Hepatocyte (in vitro differentiated cells): ENCODE data around the gene VGLL4. TPM values are rescaled to one million over a fixed set of nuclear protein-coding genes. Genes with fewer than 3 reads are reported as not detected.

Experiments used
- DNase-seq: peaks from one replicate; pipeline ENCODE4 v3.0.0-alpha.2; 2016; ENCODE audit warnings: low spot score
- H2AFZ ChIP-seq: fragments of 200-600 bp; sonication (generic); 2 replicates; pipeline ENCODE4 v1.6.0; 2016; ENCODE audit warnings: antibody characterized with exemption, mild to moderate bottlenecking
- H3K27ac ChIP-seq: fragments of 200-600 bp; sonication (generic); 2 replicates; pipeline ENCODE4 v1.5.1; 2016; ENCODE audit warnings: mild to moderate bottlenecking
- H3K27me3 ChIP-seq: fragments of 200-600 bp; sonication (generic); 2 replicates; pipeline ENCODE4 v1.6.1; 2016
- H3K36me3 ChIP-seq: fragments of 200-600 bp; sonication (generic); replicated peaks from 2 replicates; pipeline ENCODE4 v1.5.1; 2016; ENCODE audit warnings: low read depth; ENCODE audit not compliant: insufficient read depth
- H3K4me1 ChIP-seq: fragments of 200-600 bp; sonication (generic); 2 replicates; pipeline ENCODE4 v1.5.1; 2016; ENCODE audit warnings: mild to moderate bottlenecking, moderate library complexity; ENCODE audit not compliant: insufficient read depth
- H3K4me2 ChIP-seq: fragments of 200-600 bp; sonication (generic); 2 replicates; pipeline ENCODE4 v1.6.0; 2016
- H3K4me3 ChIP-seq: fragments of 200-600 bp; sonication (generic); 2 replicates; pipeline ENCODE4 v1.5.1; 2016; ENCODE audit warnings: mild to moderate bottlenecking
- H3K79me2 ChIP-seq: fragments of 200-600 bp; sonication (generic); 2 replicates; pipeline ENCODE4 v1.6.0; 2017; ENCODE audit warnings: mild to moderate bottlenecking
- H3K9me2 ChIP-seq: fragments of 200-600 bp; sonication (generic); replicated peaks from 2 replicates; pipeline ENCODE4 v1.6.0; 2017; ENCODE audit warnings: mild to moderate bottlenecking; ENCODE audit not compliant: insufficient read depth
- H3K9me3 ChIP-seq: fragments of 200-600 bp; sonication (generic); 2 replicates; pipeline ENCODE4 v1.5.1; 2016; ENCODE audit warnings: low read depth, mild to moderate bottlenecking
- H4K20me1 ChIP-seq: fragments of 200-600 bp; sonication (generic); 2 replicates; pipeline ENCODE4 v1.6.0; 2016; ENCODE audit warnings: mild to moderate bottlenecking; ENCODE audit not compliant: insufficient read depth, poor library complexity, severe bottlenecking
- EZH2 ChIP-seq: fragments of 200-600 bp; sonication (generic); IDR thresholded peaks from 2 replicates; pipeline ENCODE4 v1.6.1; 2016; ENCODE audit warnings: antibody characterized with exemption, mild to moderate bottlenecking, borderline replicate concordance
- EZH2phosphoT487 ChIP-seq: fragments of 200-600 bp; sonication (generic); IDR thresholded peaks from one replicate; pipeline ENCODE4 v1.6.1; 2018; ENCODE audit warnings: antibody characterized with exemption, mild to moderate bottlenecking, low read depth, moderate library complexity; ENCODE audit not compliant: unreplicated experiment, severe bottlenecking
- WGBS: methylation state at CpG from one replicate; pipeline ENCODE4 v1.1.6; 2016; ENCODE audit warnings: low lambda C conversion rate; ENCODE audit errors: missing lambda C conversion rate; 5-methylcytosine and 5-hydroxymethylcytosine counted together
- polyA plus RNA-seq: library from polyadenylated mRNA; unstranded; fragments of >200 nt; fragmentation: Nextera tagmentation; extraction: Ambion mirVana; gene quantifications from 2 replicates; pipeline ENCODE4 v1.2.1, GENCODE V29; 2016
- total RNA-seq: library from RNA; depleted of rRNA; stranded (reverse); fragments of >200 nt; gene quantifications from 2 replicates; pipeline ENCODE4 v1.2.3, GENCODE V29; 2014
- TF ChIP-seq, protein P1 (sequence below): fragments of 200-600 bp; sonication (generic); IDR thresholded peaks from 2 replicates; pipeline ENCODE4 v1.5.1; 2016; ENCODE audit warnings: antibody characterized with exemption, mild to moderate bottlenecking; ENCODE audit not compliant: poor library complexity

Gene VGLL4
- total and polyA plus RNA-seq, 2 experiments from 2014 or later, result 57.9 to 109 TPM

DNA sequence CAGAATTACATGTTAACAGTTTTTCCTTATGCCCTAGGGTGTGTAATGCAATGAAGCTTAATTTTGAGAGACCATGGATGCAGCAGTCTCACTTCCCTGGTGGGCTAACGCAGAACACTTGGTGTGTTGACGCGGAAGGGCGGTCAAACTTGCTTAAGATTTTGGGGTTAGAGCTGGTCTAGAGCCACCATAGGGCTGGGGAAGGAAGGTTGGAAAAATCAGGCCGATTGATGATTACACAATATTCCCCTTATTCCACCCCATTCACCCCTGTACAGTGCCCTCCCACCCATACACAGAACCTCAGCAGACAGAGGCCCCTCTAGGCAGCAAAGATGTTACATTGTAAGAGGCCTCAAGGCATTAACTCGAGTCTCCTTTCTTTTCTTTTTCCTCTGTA, 24.3 kb downstream of the VGLL4 start:
- Histone ChIP-seq H2AFZ (no peak overlapping the region), H3K9me2 (no peaks in the 10 kb centered on the region), H3K4me3 (no peak overlapping the region), H3K4me2 (peak overlapping the region; percentile 8), H3K36me3 (no peaks in the 10 kb centered on the region), H4K20me1 (peaks cover 97% of the 10 kb centered on the region), H3K79me2 (peaks cover 100% of the 10 kb centered on the region), H3K4me1 (peaks cover 58% of the 10 kb centered on the region), H3K27ac (peak overlapping the region; percentile 41), H3K27me3 (no peaks in the 10 kb centered on the region), H3K9me3 (no peaks in the 10 kb centered on the region)
- TF ChIP-seq, protein P1, sequence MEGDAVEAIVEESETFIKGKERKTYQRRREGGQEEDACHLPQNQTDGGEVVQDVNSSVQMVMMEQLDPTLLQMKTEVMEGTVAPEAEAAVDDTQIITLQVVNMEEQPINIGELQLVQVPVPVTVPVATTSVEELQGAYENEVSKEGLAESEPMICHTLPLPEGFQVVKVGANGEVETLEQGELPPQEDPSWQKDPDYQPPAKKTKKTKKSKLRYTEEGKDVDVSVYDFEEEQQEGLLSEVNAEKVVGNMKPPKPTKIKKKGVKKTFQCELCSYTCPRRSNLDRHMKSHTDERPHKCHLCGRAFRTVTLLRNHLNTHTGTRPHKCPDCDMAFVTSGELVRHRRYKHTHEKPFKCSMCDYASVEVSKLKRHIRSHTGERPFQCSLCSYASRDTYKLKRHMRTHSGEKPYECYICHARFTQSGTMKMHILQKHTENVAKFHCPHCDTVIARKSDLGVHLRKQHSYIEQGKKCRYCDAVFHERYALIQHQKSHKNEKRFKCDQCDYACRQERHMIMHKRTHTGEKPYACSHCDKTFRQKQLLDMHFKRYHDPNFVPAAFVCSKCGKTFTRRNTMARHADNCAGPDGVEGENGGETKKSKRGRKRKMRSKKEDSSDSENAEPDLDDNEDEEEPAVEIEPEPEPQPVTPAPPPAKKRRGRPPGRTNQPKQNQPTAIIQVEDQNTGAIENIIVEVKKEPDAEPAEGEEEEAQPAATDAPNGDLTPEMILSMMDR, result no peak
- no peak for TF ChIP-seq EZH2phosphoT487
- no peak for TF ChIP-seq EZH2
- DNase-seq, result no peak
- WGBS, result 70% methylated on average over 6 of the region's 6 CpGs

DNA sequence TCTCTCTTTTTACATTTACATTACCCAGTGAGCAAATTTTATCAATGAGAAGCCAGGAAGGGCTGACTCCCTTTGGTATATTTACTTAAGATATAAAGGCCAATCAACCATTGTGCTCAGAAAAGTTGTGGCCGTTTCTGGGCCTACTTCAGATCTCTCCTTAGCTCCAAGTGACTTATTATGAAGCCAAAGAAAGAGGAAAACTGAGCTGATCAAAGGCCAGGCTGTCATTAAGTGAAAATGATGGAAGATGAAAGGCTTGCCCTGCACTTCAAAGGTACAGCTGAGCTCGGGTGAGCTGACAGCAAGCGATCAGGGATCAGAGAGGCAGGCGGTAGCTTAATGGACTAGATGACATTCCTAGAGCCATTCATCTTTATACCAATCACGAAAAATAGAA, 24.8 kb downstream of the VGLL4 start:
- no peaks in the 10 kb centered on the region for H3K36me3 ChIP-seq
- H3K4me2 ChIP-seq, result peak overlapping the region; percentile 8
- peak overlapping the region; percentile 41 for H3K27ac ChIP-seq
- DNase-seq, result peak; percentile 46
- TF ChIP-seq EZH2phosphoT487, result no peak
- TF ChIP-seq EZH2, result no peak
- TF ChIP-seq, protein P1, result no peak
- H4K20me1 ChIP-seq, result peaks cover 94% of the 10 kb centered on the region
- H3K9me2 ChIP-seq, result no peaks in the 10 kb centered on the region
- peaks cover 100% of the 10 kb centered on the region for H3K79me2 ChIP-seq
- no peak overlapping the region for H3K4me3 ChIP-seq
- peaks cover 58% of the 10 kb centered on the region for H3K4me1 ChIP-seq
- 16% methylated on average over 5 of the region's 5 CpGs for WGBS
- H3K9me3 ChIP-seq, result no peaks in the 10 kb centered on the region
- no peak overlapping the region for H2AFZ ChIP-seq
- no peaks in the 10 kb centered on the region for H3K27me3 ChIP-seq

DNA sequence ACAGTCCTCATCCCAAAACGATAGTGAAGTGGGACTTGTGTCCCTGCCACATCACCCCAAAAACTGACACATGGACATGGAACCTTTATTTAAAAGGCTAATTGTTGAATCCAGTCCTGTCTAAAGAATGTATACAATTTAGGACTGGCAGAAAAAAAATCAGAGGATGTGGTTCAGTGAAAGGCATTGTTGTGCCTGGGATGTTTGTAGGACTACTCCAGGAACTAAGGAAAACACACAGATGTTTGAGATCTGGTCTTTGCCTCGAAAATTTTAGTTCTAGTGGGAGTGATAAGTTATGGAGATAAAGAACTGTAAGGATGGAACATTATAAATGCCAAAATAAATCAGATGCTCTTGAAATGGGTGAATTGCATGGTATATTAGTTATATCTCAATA, 27.2 kb downstream of the VGLL4 start:
- H3K9me2 ChIP-seq, result no peaks in the 10 kb centered on the region
- TF ChIP-seq, protein P1, result no peak
- TF ChIP-seq EZH2phosphoT487 (no peak), EZH2 (no peak)
- H3K36me3 ChIP-seq, result no peaks in the 10 kb centered on the region
- peaks cover 100% of the 10 kb centered on the region for H3K79me2 ChIP-seq
- peaks cover 94% of the 10 kb centered on the region for H4K20me1 ChIP-seq
- peaks cover 68% of the 10 kb centered on the region for H3K4me1 ChIP-seq
- no peaks in the 10 kb centered on the region for H3K27me3 ChIP-seq
- no peak for DNase-seq
- H3K4me3 ChIP-seq, result no peak overlapping the region
- WGBS, result 28% methylated on average over 2 of the region's 2 CpGs
- H3K9me3 ChIP-seq, result no peaks in the 10 kb centered on the region
- no peak overlapping the region for H3K27ac ChIP-seq
- H2AFZ ChIP-seq, result no peak overlapping the region
- no peak overlapping the region for H3K4me2 ChIP-seq
